Naive thymus-derived CD4-positive, alpha-beta T cell (primary cell): ENCODE measurements around the gene CUL9. TPM values are rescaled to one million over a fixed set of nuclear protein-coding genes. Genes with fewer than 3 reads are reported as not detected.

Experiments
- ATAC-seq: fragments of 150-1000 bp; cut with Tn5 transposase; 2 replicates; pipeline ENCODE4 v1.10.0; 2021; ENCODE audit warnings: mild to moderate bottlenecking, moderate library complexity
- CTCF ChIA-PET: fragments of 350-600 bp; sonication (Branson Sonifier 250); formaldehyde crosslinking; loops from one replicate; lab custom pipeline; 2021; ENCODE audit warnings: antibody characterized with exemption; lab: Charles Lee
- POLR2A ChIA-PET: fragments of 350-600 bp; sonication (Branson Sonifier 250); formaldehyde crosslinking; loops from one replicate; lab custom pipeline; 2021; ENCODE audit warnings: antibody characterized with exemption, inconsistent platforms; lab: Charles Lee
- DNase-seq, 9 donors: peaks; one replicate each; pipeline versions ENCODE4 v3.0.0 to v3.0.0-alpha.2; 2020 to 2022; ENCODE audit warnings: mixed read lengths in 1 of 9
- H3K27ac ChIP-seq: one replicate; pipeline ENCODE4 v1.7.0; 2013; ENCODE audit warnings: mild to moderate bottlenecking, low read depth, low read length, moderate library complexity
- H3K27me3 ChIP-seq, 2 donors: one replicate each; pipeline ENCODE4 v1.7.0; 2013; ENCODE audit warnings: low read length in 2 of 2, mild to moderate bottlenecking in 2 of 2, moderate library complexity in 2 of 2; ENCODE audit not compliant: control insufficient read depth in 2 of 2, insufficient read depth in 2 of 2
- H3K36me3 ChIP-seq, 3 experiments: 1 replicate in 2 of 3; 2 replicates in 1 of 3; pipeline ENCODE4 v1.7.0; 2013; ENCODE audit warnings: low read length in 3 of 3, mild to moderate bottlenecking in 3 of 3, moderate library complexity in 1 of 3; ENCODE audit not compliant: insufficient read depth in 3 of 3, control insufficient read depth in 2 of 3
- H3K4me1 ChIP-seq, 2 donors: one replicate each; pipeline ENCODE4 v1.7.0; 2013; ENCODE audit warnings: low read length in 2 of 2, mild to moderate bottlenecking in 2 of 2, moderate library complexity in 1 of 2; ENCODE audit not compliant: control insufficient read depth in 2 of 2, insufficient read depth in 2 of 2
- H3K4me3 ChIP-seq: 2 replicates; pipeline ENCODE4 v1.7.0; 2013; ENCODE audit warnings: mild to moderate bottlenecking, low read length
- H3K9me3 ChIP-seq, 3 experiments: 1 replicate in 2 of 3; 2 replicates in 1 of 3; pipeline ENCODE4 v1.7.0; 2013; ENCODE audit warnings: low read length in 3 of 3; ENCODE audit not compliant: control insufficient read depth in 2 of 3
- H3K27ac Mint-ChIP-seq, 9 donors: one replicate each; pipeline ENCODE4 v1.8.0; 2020 to 2022; ENCODE audit warnings: mixed read lengths in 9 of 9, mild to moderate bottlenecking in 8 of 9, moderate library complexity in 5 of 9, inconsistent platforms in 2 of 9
- H3K27me3 Mint-ChIP-seq, 5 donors: one replicate each; pipeline ENCODE4 v1.8.0; 2021 to 2022; ENCODE audit warnings: mixed read lengths in 5 of 5, mild to moderate bottlenecking in 1 of 5
- H3K36me3 Mint-ChIP-seq, 5 donors: one replicate each; pipeline ENCODE4 v1.8.0; 2020 to 2022; ENCODE audit warnings: mixed read lengths in 5 of 5, mild to moderate bottlenecking in 3 of 5, inconsistent platforms in 1 of 5
- H3K4me1 Mint-ChIP-seq, 7 donors: one replicate each; pipeline ENCODE4 v1.8.0; 2020 to 2022; ENCODE audit warnings: mixed read lengths in 7 of 7, mild to moderate bottlenecking in 3 of 7, inconsistent platforms in 1 of 7
- H3K4me3 Mint-ChIP-seq, 10 donors: one replicate each; pipeline ENCODE4 v1.8.0; 2020 to 2022; ENCODE audit warnings: mild to moderate bottlenecking in 10 of 10, mixed read lengths in 10 of 10, moderate library complexity in 6 of 10, inconsistent platforms in 2 of 10
- H3K9me3 Mint-ChIP-seq, 11 donors: one replicate each; pipeline ENCODE4 v1.8.0; 2020 to 2022; ENCODE audit warnings: mixed read lengths in 11 of 11, mild to moderate bottlenecking in 4 of 11, inconsistent platforms in 1 of 11, moderate library complexity in 1 of 11
- intact Hi-C, 2 donors: fragments of 100-400 bp; cut with micrococcal nuclease; formaldehyde crosslinking; loops; one replicate each; pipeline ENCODE4 v1.15.1; 2023
- polyA plus RNA-seq, 2 donors: library from polyadenylated mRNA; unstranded; fragments of 300-500 nt; fragmentation: Illumina TruSeq; gene quantifications; one replicate each; pipeline ENCODE4 v1.2.3, GENCODE V29; 2021
- total RNA-seq, 6 experiments: library from RNA in 5 of 6; stranded (reverse) in 5 of 6; gene quantifications; 1 replicate in 5 of 6; 2 replicates in 1 of 6; pipeline ENCODE4 v1.2.3 and lab custom pipeline; 2021 to 2026

The CUL9 gene
- total and polyA plus RNA-seq, 7 experiments from 2014 or later = 12.3 to 123 (median 97.3) TPM

GRCh38 chr6:43271944-43272343, 89.9 kb downstream of the CUL9 start:
- intact Hi-C loops = no loop called here
- peaks cover 0 to 81% (median 6%) of the 10 kb centered on the region in 5 donors for H3K27me3 Mint-ChIP-seq
- DNase-seq (no peak), ATAC-seq (no peak)
- peaks cover 5 to 25% (median 11%) of the 10 kb centered on the region in 7 donors for H3K4me1 Mint-ChIP-seq
- ChIA-PET CTCF (no interaction called here), POLR2A (interaction anchor here (0.6 kb wide), 1 partner anchor 730 kb away, joined by 3 read pairs; no protein-coding TSS in a partner anchor)
- Histone ChIP-seq H3K36me3 (no peaks in the 10 kb centered on the region), H3K4me3 (no peak overlapping the region), H3K9me3 (no peaks in the 10 kb centered on the region), H3K27me3 (no peaks in the 10 kb centered on the region), H3K4me1 (peaks cover 0 to 6% of the 10 kb centered on the region in 2 donors), H3K27ac (no peak overlapping the region)
- H3K4me3 Mint-ChIP-seq = peak overlapping the region in 1 of 10 donors; percentile 51
- peaks cover 0 to 4% (median 0%) of the 10 kb centered on the region in 5 donors for H3K36me3 Mint-ChIP-seq
- peaks cover 0 to 2% (median 0%) of the 10 kb centered on the region in 11 donors for H3K9me3 Mint-ChIP-seq
- peak overlapping the region in 1 of 9 donors; percentile 25 for H3K27ac Mint-ChIP-seq

- Histone ChIP-seq H3K27ac (no peak overlapping the region), H3K4me3 (no peak overlapping the region), H3K36me3 (no peaks in the 10 kb centered on the region), H3K4me1 (peaks cover 0 to 6% of the 10 kb centered on the region in 2 donors), H3K27me3 (no peaks in the 10 kb centered on the region), H3K9me3 (no peaks in the 10 kb centered on the region)
- H3K9me3 Mint-ChIP-seq = peaks cover 0 to 2% (median 0%) of the 10 kb centered on the region in 11 donors
- intact Hi-C loops = no loop called here
- H3K4me1 Mint-ChIP-seq = peaks cover 5 to 25% (median 10%) of the 10 kb centered on the region in 7 donors
- ATAC-seq (no peak), DNase-seq (no peak)
- ChIA-PET POLR2A (interaction anchor here (1.4 kb wide), 1 partner anchor 44 kb away, joined by 3 read pairs; the partner anchor contains the start of gene DNPH1), CTCF (no interaction called here)
- H3K36me3 Mint-ChIP-seq = peaks cover 0 to 4% (median 0%) of the 10 kb centered on the region in 5 donors
- H3K27me3 Mint-ChIP-seq = peaks cover 0 to 81% (median 10%) of the 10 kb centered on the region in 5 donors
- H3K4me3 Mint-ChIP-seq = peak overlapping the region in 8 of 10 donors; percentile 27 to 85 (median 74)
- peak overlapping the region in 1 of 9 donors; percentile 74 for H3K27ac Mint-ChIP-seq
Measured at GRCh38 chr6:43273707-43274106, 91.7 kb downstream of the CUL9 start.

Other genes with a start within 250 kb of the CUL9 start
- 1 to 10 TPM in 3 of 5 experiments, under 1 TPM in 2; 0.95 to 2.6 (median 1.1) TPM for gene GNMT, start 221.4 kb upstream of the CUL9 start, total RNA-seq
- not detected for gene GNMT, start 221.4 kb upstream of the CUL9 start, polyA plus RNA-seq
- gene PEX6, start 203.0 kb upstream of the CUL9 start, total RNA-seq = 10 to 100 TPM; 14.1 to 42.3 (median 28.0) TPM
- 10 to 100 TPM; 21.2 to 24.6 TPM for gene PEX6, start 203.0 kb upstream of the CUL9 start, polyA plus RNA-seq
- 10 to 100 TPM; 19.7 to 60.4 (median 28.2) TPM for gene PPP2R5D, start 197.6 kb upstream of the CUL9 start, total RNA-seq
- gene PPP2R5D, start 197.6 kb upstream of the CUL9 start, polyA plus RNA-seq = 10 to 100 TPM; 21.5 to 34.0 TPM
- 10 to 100 TPM; 20.3 to 58.0 (median 32.7) TPM for gene MEA1, start 168.2 kb upstream of the CUL9 start, total RNA-seq
- gene MEA1, start 168.2 kb upstream of the CUL9 start, polyA plus RNA-seq = 10 to 100 TPM; 58.2 to 72.3 TPM
- 10 to 100 TPM; 39.9 to 76.9 (median 67.4) TPM for gene KLHDC3, start 167.9 kb upstream of the CUL9 start, total RNA-seq
- gene KLHDC3, start 167.9 kb upstream of the CUL9 start, polyA plus RNA-seq = 100 to 1,000 TPM; 128 to 145 TPM
- gene RRP36, start 160.6 kb upstream of the CUL9 start, total RNA-seq = 10 to 100 TPM; 25.4 to 66.3 (median 48.4) TPM
- 10 to 100 TPM; 56.0 to 89.6 TPM for gene RRP36, start 160.6 kb upstream of the CUL9 start, polyA plus RNA-seq
- gene CUL7, start 128.3 kb upstream of the CUL9 start, total RNA-seq = 10 to 100 TPM in 4 of 5 experiments, 1 to 10 TPM in 1; 9.8 to 14.5 (median 12.7) TPM
- 1 to 10 TPM; 2.9 to 4.0 TPM for gene CUL7, start 128.3 kb upstream of the CUL9 start, polyA plus RNA-seq
- 10 to 100 TPM; 32.0 to 57.5 (median 47.7) TPM for gene MRPL2, start 122.8 kb upstream of the CUL9 start, total RNA-seq
- gene MRPL2, start 122.8 kb upstream of the CUL9 start, polyA plus RNA-seq = 10 to 100 TPM; 48.4 to 58.6 TPM
- gene KLC4, start 122.6 kb upstream of the CUL9 start, total RNA-seq = 10 to 100 TPM; 16.5 to 56.9 (median 42.5) TPM
- 10 to 100 TPM; 11.6 to 12.7 TPM for gene KLC4, start 122.6 kb upstream of the CUL9 start, polyA plus RNA-seq
- gene PTK7, start 105.9 kb upstream of the CUL9 start, total RNA-seq = 1 to 10 TPM in 4 of 5 experiments, under 1 TPM in 1; 0.51 to 3.5 (median 1.4) TPM
- gene PTK7, start 105.9 kb upstream of the CUL9 start, polyA plus RNA-seq = under 1 TPM; 0.31 to 0.38 TPM
- 10 to 100 TPM; 22.5 to 49.4 (median 26.7) TPM for gene SRF, start 10.9 kb upstream of the CUL9 start, total RNA-seq
- 1 to 10 TPM; 4.0 to 6.6 TPM for gene SRF, start 10.9 kb upstream of the CUL9 start, polyA plus RNA-seq
- gene DNPH1, start 47.3 kb downstream of the CUL9 start, total RNA-seq = 10 to 100 TPM; 25.4 to 65.7 (median 33.9) TPM
- gene DNPH1, start 47.3 kb downstream of the CUL9 start, polyA plus RNA-seq = 100 to 1,000 TPM; 119 to 141 TPM
- under 1 TPM in 2 of 5 experiments, not detected in 3; 0.05 to 0.29 TPM for gene TTBK1, start 61.3 kb downstream of the CUL9 start, total RNA-seq
- not detected for gene TTBK1, start 61.3 kb downstream of the CUL9 start, polyA plus RNA-seq
- not detected for gene SLC22A7, start 116.1 kb downstream of the CUL9 start, total RNA-seq
- gene SLC22A7, start 116.1 kb downstream of the CUL9 start, polyA plus RNA-seq = not detected
- 1 to 10 TPM in 4 of 5 experiments, not detected in 1; 2.1 to 7.4 (median 4.8) TPM for gene CRIP3, start 126.6 kb downstream of the CUL9 start, total RNA-seq
- not detected for gene CRIP3, start 126.6 kb downstream of the CUL9 start, polyA plus RNA-seq
- 10 to 100 TPM; 15.8 to 40.2 (median 28.3) TPM for gene ZNF318, start 187.5 kb downstream of the CUL9 start, total RNA-seq
- 10 to 100 TPM in 1 of 2 donors, 1 to 10 TPM in 1; 6.9 to 12.9 TPM for gene ZNF318, start 187.5 kb downstream of the CUL9 start, polyA plus RNA-seq
- gene ABCC10, start 245.3 kb downstream of the CUL9 start, total RNA-seq = 10 to 100 TPM; 56.2 to 74.6 (median 60.4) TPM
- 10 to 100 TPM in 1 of 2 donors, 1 to 10 TPM in 1; 9.8 to 18.6 TPM for gene ABCC10, start 245.3 kb downstream of the CUL9 start, polyA plus RNA-seq